ENCODE data around the gene CRABP2. TPM values are rescaled to one million over a fixed set of nuclear protein-coding genes. Genes with fewer than 3 reads are reported as not detected.

Gene CRABP2
- total and polyA plus RNA-seq, 5 experiments from 2014 or later: 0.44 to 2.9 TPM; not detected in 3

DNA sequence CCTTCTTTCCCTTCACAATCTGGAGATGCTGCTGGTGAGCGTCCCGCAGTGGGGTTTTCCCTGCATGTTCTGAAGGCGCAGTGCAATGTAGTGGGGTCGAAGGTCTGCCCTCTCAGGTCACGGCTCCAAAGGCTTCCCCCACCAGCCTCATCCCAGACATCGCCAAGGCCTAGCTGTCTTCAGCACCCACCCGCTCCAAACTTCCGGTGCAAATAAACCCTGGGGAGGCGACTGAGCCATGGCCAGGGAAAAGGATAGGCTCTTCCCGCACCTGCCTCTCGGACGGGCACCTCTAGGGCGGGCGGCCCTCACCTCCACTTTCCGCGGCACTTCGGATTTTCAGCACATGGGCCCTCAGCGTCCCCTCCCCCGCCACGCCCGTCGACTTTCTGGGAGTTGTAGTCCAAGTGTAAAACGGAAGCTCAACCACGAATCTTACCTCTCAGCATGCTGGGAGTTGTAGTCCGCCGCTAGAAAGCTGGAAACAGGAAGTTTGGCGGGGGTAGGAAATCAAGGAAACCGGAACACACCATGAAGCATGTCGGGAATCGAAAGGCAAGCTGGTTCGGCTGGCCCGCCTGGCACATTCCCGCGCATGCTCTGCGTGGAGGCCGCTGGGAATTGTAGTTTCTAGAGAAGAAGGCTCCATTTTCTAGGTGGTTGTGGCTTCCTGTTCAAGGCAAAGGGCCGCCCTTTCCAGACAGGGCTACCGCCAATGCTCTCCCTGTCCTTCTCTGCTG lies 35.5 kb upstream of the CRABP2 start, which contains the start of gene MRPL24:
Gene MRPL24, minus strand, starts transcription at position 348 of the 740 bp plus-strand sequence. CDS start 2,384 bp downstream, outside the sequence.
- POLR2A ChIA-PET: interaction anchor here (0.6 to 4.4 kb wide), 14 partner anchors 10 to 240 kb away, joined by 3 to 104 read pairs (median 5); partner anchors contain the start of genes HDGF, ISG20L2, METTL25B and PRCC
- DNase-seq (peak; percentile 85 to 99 (median 96)), ATAC-seq (peak; percentile 87 to 89)
- Mint-ChIP-seq H3K4me3 (peak within 1 kb of the TSS; percentile 92 to 99 (median 96)), H3K4me1 (peaks cover 18 to 47% (median 44%) of the 10 kb centered on the region in 4 donors), H3K27ac (peak within 1 kb of the TSS; percentile 94 to 99 (median 98)), H3K9me3 (peaks cover 0 to 2% (median 0%) of the 10 kb centered on the region in 9 donors), H3K36me3 (peaks cover 0 to 41% (median 4%) of the 10 kb centered on the region in 3 donors), H3K27me3 (no peaks in the 10 kb centered on the region)

DNA sequence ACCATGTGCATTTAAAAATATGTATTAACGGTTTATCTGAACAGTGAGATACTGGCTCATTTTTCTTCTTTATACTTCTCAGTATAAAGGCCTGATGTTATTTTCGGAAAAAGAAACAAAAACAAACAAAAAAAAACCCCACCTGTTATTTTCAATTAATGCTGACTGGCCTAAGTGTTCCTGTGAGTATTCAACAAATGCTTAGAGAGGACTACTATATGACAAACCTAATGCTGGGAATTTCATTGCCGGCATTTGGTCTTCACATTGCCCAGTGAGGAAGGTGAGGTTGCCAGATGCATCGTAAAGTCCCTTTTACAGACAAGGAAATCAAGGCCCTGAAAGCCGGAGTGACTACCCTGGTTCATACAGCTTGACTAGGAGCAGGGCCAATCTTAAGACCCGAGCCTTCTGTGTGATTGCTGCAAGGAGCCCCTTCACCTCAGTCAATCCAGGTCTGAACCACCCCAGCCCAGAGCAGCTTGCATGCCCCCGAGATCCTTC lies 34.9 kb upstream of the CRABP2 start:
- ATAC-seq: no peak
- no peak for DNase-seq
- POLR2A ChIA-PET: interaction anchor here (0.6 to 4.4 kb wide), 12 partner anchors 11 to 239 kb away, joined by 3 to 104 read pairs (median 5); partner anchors contain the start of genes HDGF, ISG20L2, METTL25B and PRCC

GRCh38 chr1:156738916-156739315 lies 33.5 kb upstream of the CRABP2 start:
- H3K4me3 Mint-ChIP-seq: peak overlapping the region in 7 of 10 donors; percentile 2 to 73 (median 41)

More for the DNA sequence above, 34.9 kb upstream of the CRABP2 start:
- H3K36me3 Mint-ChIP-seq: peaks cover 0 to 37% (median 4%) of the 10 kb centered on the region in 3 donors
- H3K27me3 Mint-ChIP-seq: no peaks in the 10 kb centered on the region
- H3K4me3 Mint-ChIP-seq: peak overlapping the region; percentile 92 to 99 (median 96)
- peaks cover 15 to 41% (median 38%) of the 10 kb centered on the region in 4 donors for H3K4me1 Mint-ChIP-seq
- H3K27ac Mint-ChIP-seq: peak overlapping the region; percentile 94 to 99 (median 98)
- peaks cover 0 to 2% (median 0%) of the 10 kb centered on the region in 9 donors for H3K9me3 Mint-ChIP-seq

GRCh38 chr1:156738407-156738806 lies 33.0 kb upstream of the CRABP2 start:
- peaks cover 0 to 2% (median 0%) of the 10 kb centered on the region in 9 donors for H3K9me3 Mint-ChIP-seq
- H3K27me3 Mint-ChIP-seq: no peaks in the 10 kb centered on the region
- H3K36me3 Mint-ChIP-seq: peaks cover 0 to 30% (median 2%) of the 10 kb centered on the region in 3 donors
- POLR2A ChIA-PET: interaction anchor here (0.7 to 4.4 kb wide), 2 partner anchors 13 to 29 kb away, joined by 4 to 104 read pairs; partner anchors contain the start of genes HDGF and PRCC
- H3K27ac Mint-ChIP-seq: peak overlapping the region in 7 of 10 donors; percentile 40 to 80 (median 78)
- H3K4me1 Mint-ChIP-seq: peaks cover 13 to 34% (median 33%) of the 10 kb centered on the region in 4 donors
- DNase-seq: no peak
- H3K4me3 Mint-ChIP-seq: peak overlapping the region in 2 of 10 donors; percentile 10 to 51
- no peak for ATAC-seq

More at GRCh38 chr1:156738916-156739315, 33.5 kb upstream of the CRABP2 start:
- POLR2A ChIA-PET: interaction anchor here (0.6 to 4.4 kb wide), 3 partner anchors 12 to 28 kb away, joined by 3 to 104 read pairs (median 4); partner anchors contain the start of genes HDGF and PRCC
- DNase-seq (no peak), ATAC-seq (no peak)
- Mint-ChIP-seq H3K27me3 (no peaks in the 10 kb centered on the region), H3K36me3 (peaks cover 0 to 31% (median 2%) of the 10 kb centered on the region in 3 donors), H3K27ac (peak overlapping the region in 9 of 10 donors; percentile 9 to 79 (median 72)), H3K4me1 (peaks cover 13 to 34% (median 33%) of the 10 kb centered on the region in 4 donors), H3K9me3 (peaks cover 0 to 2% (median 0%) of the 10 kb centered on the region in 9 donors)

- Mint-ChIP-seq H3K27me3 (no peaks in the 10 kb centered on the region), H3K4me3 (no peak overlapping the region), H3K27ac (no peak overlapping the region), H3K4me1 (peaks cover 12 to 22% (median 14%) of the 10 kb centered on the region in 4 donors), H3K9me3 (no peaks in the 10 kb centered on the region), H3K36me3 (peaks cover 0 to 30% (median 0%) of the 10 kb centered on the region in 3 donors)
- ATAC-seq (no peak), DNase-seq (no peak)
- POLR2A ChIA-PET: interaction anchor here (0.7 to 0.9 kb wide), 3 partner anchors 17 to 53 kb away, joined by 3 to 4 read pairs (median 3); partner anchors contain the start of gene PRCC
Measured at GRCh38 chr1:156733989-156734584, 28.7 kb upstream of the CRABP2 start.

GRCh38 chr1:156728599-156729462 lies 23.4 kb upstream of the CRABP2 start, which contains the start of gene ISG20L2:
Gene ISG20L2, minus strand, starts transcription at chr1:156728766. Its CDS starts 1,114 bp downstream, at chr1:156727652.
- ATAC-seq: peak; percentile 87 to 92
- DNase-seq: peak; percentile 86 to 98 (median 95)
- no peak within 1 kb of the TSS for H3K4me3 Mint-ChIP-seq
- peaks cover 12 to 26% (median 19%) of the 10 kb centered on the region in 4 donors for H3K4me1 Mint-ChIP-seq
- POLR2A ChIA-PET: interaction anchor here (0.7 to 5.9 kb wide), 14 partner anchors 9 to 516 kb away, joined by 3 to 52 read pairs (median 8); partner anchors contain the start of genes CRABP2, HDGF, MEF2D and MRPL24
- H3K27ac Mint-ChIP-seq: peak within 1 kb of the TSS in 5 of 10 donors; percentile 95 to 99 (median 98)
- H3K9me3 Mint-ChIP-seq: no peaks in the 10 kb centered on the region
- H3K36me3 Mint-ChIP-seq: peaks cover under 1 to 23% (median 4%) of the 10 kb centered on the region in 3 donors
- no peaks in the 10 kb centered on the region for H3K27me3 Mint-ChIP-seq

DNA sequence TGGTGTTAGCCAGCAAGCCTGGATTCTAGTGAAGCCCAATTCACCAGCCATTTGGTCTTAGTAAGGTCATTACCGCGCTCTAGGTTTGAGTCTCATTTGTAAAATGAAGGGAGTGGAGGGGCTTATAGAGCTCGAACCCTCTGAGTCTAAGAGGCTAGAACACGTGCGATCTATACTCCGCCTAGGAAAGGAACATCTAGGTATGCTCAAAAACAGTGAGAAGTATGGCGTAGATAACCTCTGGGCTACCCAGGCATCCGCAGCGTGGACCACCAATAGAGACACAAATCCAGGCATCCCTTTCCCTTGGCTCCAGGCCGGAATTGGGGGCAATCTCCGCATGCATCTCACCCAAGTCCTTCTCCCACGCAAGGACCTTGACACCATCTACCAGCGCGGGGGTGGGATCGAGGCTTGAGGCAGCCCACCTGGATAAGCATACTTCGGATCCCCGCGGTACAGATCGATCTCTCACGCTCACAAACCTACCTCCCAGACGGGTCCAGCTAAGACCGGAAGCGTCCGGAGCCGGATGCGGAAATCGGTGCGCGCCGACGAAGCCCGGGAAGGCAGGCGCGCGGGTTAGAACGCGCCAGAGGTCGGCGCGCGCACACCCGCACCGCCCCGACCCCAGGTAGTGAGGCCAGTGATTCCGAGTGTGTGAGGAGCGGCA lies 22.7 kb upstream of the CRABP2 start, which contains the start of gene METTL25B:
Gene METTL25B, plus strand, starts transcription at position 544 of the 673 bp plus-strand sequence. CDS start 636 bp downstream, outside the sequence.
- Mint-ChIP-seq H3K27ac (peak within 1 kb of the TSS in 5 of 10 donors; percentile 95 to 99 (median 98)), H3K4me3 (no peak within 1 kb of the TSS), H3K36me3 (peaks cover 6 to 25% (median 11%) of the 10 kb centered on the region in 3 donors), H3K27me3 (no peaks in the 10 kb centered on the region), H3K4me1 (peaks cover 12 to 33% (median 26%) of the 10 kb centered on the region in 4 donors), H3K9me3 (no peaks in the 10 kb centered on the region)
- ATAC-seq: peak; percentile 65 to 71
- DNase-seq: peak in 5 of 10 donors; percentile 56 to 82 (median 65)
- POLR2A ChIA-PET: interaction anchor here (0.7 to 5.9 kb wide), 20 partner anchors 9 to 515 kb away, joined by 3 to 52 read pairs (median 5); partner anchors contain the start of genes CRABP2, HDGF, MEF2D and MRPL24

GRCh38 chr1:156727492-156727891 lies 22.1 kb upstream of the CRABP2 start:
- H3K9me3 Mint-ChIP-seq: no peaks in the 10 kb centered on the region

DNA sequence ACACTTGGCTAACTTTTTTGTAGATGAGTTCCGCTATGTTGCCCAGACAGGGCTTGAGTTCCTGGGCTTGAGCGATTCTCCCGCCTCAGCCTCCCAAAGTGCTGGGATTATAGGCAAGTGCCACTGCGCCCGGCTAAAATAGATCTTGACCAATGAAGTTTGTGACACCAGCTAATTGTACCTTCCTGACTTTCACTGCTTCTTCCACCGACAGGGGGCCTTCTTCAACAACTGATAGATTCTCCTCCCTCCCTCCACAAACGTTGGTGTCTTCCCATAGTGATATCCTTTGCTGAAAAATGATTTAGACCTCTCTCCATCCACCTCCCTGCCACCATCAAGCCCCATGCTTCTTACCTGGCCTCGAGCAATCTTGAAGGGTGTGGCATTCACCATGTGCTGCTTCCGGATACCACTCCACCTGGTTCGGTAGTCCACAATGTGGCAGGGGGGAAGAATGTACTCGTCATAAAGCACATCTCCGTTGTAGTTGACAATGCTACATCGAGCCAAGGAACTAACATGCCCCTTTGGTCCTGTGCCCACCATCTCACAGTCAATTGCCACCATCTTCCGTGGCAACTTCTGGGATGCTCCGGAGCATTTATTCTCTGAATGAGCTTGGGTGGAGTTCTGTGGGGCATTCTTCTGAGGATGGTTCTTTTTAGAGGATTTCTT lies 21.3 kb upstream of the CRABP2 start:
- Mint-ChIP-seq H3K4me1 (peaks cover 14 to 33% (median 24%) of the 10 kb centered on the region in 4 donors), H3K27ac (no peak overlapping the region), H3K36me3 (peaks cover 6 to 33% (median 11%) of the 10 kb centered on the region in 3 donors), H3K4me3 (no peak overlapping the region), H3K9me3 (no peaks in the 10 kb centered on the region), H3K27me3 (no peaks in the 10 kb centered on the region)
- POLR2A ChIA-PET: interaction anchor here (0.7 to 5.9 kb wide), 10 partner anchors 10 to 149 kb away, joined by 3 to 48 read pairs (median 9); partner anchors contain the start of genes CRABP2, HDGF, MRPL24 and PRCC
- DNase-seq (peak in 5 of 10 donors; percentile 14 to 56 (median 46)), ATAC-seq (no peak)

More at GRCh38 chr1:156727492-156727891, 22.1 kb upstream of the CRABP2 start:
- peak overlapping the region in 5 of 10 donors; percentile 95 to 99 (median 98) for H3K27ac Mint-ChIP-seq
- peaks cover 12 to 33% (median 24%) of the 10 kb centered on the region in 4 donors for H3K4me1 Mint-ChIP-seq
- peaks cover 6 to 27% (median 11%) of the 10 kb centered on the region in 3 donors for H3K36me3 Mint-ChIP-seq
- POLR2A ChIA-PET: interaction anchor here (1.0 to 5.9 kb wide), 15 partner anchors 9 to 226 kb away, joined by 3 to 52 read pairs (median 9); partner anchors contain the start of genes CRABP2, HDGF, MEF2D and MRPL24
- H3K27me3 Mint-ChIP-seq: no peaks in the 10 kb centered on the region
- no peak for DNase-seq
- H3K4me3 Mint-ChIP-seq: no peak overlapping the region
- ATAC-seq: no peak
